ENCODE measurements around the gene MAPKBP1.

MAPKBP1 gene

GRCh38 chr15:41849204-41849603 lies 74.9 kb downstream of the MAPKBP1 start:
- Histone ChIP-seq H3K4me3 (replicated peaks; ENCODE audit: insufficient read depth, low read length) (no peak overlapping the region), H3K27me3 (ENCODE audit: insufficient read depth, poor library complexity, severe bottlenecking) (no peaks in the 10 kb centered on the region), H3K27ac (replicated peaks) (no peak overlapping the region)
- DNase-seq (ENCODE audit: low read depth in 1 of 2, low spot score in 1 of 2) = no peak
- TF ChIP-seq, protein P1, sequence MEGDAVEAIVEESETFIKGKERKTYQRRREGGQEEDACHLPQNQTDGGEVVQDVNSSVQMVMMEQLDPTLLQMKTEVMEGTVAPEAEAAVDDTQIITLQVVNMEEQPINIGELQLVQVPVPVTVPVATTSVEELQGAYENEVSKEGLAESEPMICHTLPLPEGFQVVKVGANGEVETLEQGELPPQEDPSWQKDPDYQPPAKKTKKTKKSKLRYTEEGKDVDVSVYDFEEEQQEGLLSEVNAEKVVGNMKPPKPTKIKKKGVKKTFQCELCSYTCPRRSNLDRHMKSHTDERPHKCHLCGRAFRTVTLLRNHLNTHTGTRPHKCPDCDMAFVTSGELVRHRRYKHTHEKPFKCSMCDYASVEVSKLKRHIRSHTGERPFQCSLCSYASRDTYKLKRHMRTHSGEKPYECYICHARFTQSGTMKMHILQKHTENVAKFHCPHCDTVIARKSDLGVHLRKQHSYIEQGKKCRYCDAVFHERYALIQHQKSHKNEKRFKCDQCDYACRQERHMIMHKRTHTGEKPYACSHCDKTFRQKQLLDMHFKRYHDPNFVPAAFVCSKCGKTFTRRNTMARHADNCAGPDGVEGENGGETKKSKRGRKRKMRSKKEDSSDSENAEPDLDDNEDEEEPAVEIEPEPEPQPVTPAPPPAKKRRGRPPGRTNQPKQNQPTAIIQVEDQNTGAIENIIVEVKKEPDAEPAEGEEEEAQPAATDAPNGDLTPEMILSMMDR (IDR thresholded peaks at IDR 0.05; ENCODE audit: insufficient read depth, low read length) = no peak
- no peak for TF ChIP-seq REST (IDR thresholded peaks at IDR 0.05; ENCODE audit: insufficient replicate concordance, low read depth)
- no peak for TF ChIP-seq POLR2AphosphoS5 (IDR thresholded peaks at IDR 0.05; ENCODE audit: low read depth)
- TF ChIP-seq SPI1 (IDR thresholded peaks at IDR 0.05; ENCODE audit: borderline replicate concordance, low read depth) = no peak
- no peak for TF ChIP-seq GABPA (IDR thresholded peaks at IDR 0.05; ENCODE audit: low read depth)

DNA sequence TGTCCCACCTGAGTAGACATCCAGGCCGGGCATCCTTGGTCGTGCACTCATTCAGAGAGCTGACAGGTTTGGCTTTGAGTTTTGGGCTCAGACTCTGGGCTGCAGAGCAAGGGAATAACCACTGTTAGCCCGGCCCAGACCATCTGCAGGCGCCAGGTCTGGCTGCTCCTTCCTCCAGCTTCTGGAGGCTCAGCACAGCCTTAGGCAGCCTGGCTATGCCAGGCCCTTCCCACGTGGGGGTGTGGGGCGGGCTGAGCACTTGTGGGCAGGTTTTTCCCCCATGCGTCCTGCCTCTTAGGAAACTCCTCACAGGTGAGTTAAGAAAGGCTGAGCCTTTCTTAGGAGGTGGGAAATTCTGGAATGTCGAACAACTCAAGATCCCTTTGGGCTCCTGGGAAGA lies 75.6 kb downstream of the MAPKBP1 start:
- TF ChIP-seq SPI1 (IDR thresholded peaks at IDR 0.05; ENCODE audit: borderline replicate concordance, low read depth) (no peak), REST (IDR thresholded peaks at IDR 0.05; ENCODE audit: insufficient replicate concordance, low read depth) (no peak), POLR2AphosphoS5 (IDR thresholded peaks at IDR 0.05; ENCODE audit: low read depth) (no peak), GABPA (IDR thresholded peaks at IDR 0.05; ENCODE audit: low read depth) (no peak)
- TF ChIP-seq, protein P1 (IDR thresholded peaks at IDR 0.05; ENCODE audit: insufficient read depth, low read length) = no peak
- DNase-seq (ENCODE audit: low read depth in 1 of 2, low spot score in 1 of 2) = no peak
- no peak overlapping the region for H3K27ac ChIP-seq (replicated peaks)
- no peak overlapping the region for H3K4me3 ChIP-seq (replicated peaks; ENCODE audit: insufficient read depth, low read length)
- no peaks in the 10 kb centered on the region for H3K27me3 ChIP-seq (ENCODE audit: insufficient read depth, poor library complexity, severe bottlenecking)

- no peak for TF ChIP-seq SPI1 (IDR thresholded peaks at IDR 0.05; ENCODE audit: borderline replicate concordance, low read depth)
- TF ChIP-seq, protein P1 (IDR thresholded peaks at IDR 0.05; ENCODE audit: insufficient read depth, low read length) = no peak
- H3K27ac ChIP-seq (replicated peaks) = no peak overlapping the region
- no peak overlapping the region for H3K4me3 ChIP-seq (replicated peaks; ENCODE audit: insufficient read depth, low read length)
- no peaks in the 10 kb centered on the region for H3K27me3 ChIP-seq (ENCODE audit: insufficient read depth, poor library complexity, severe bottlenecking)
- no peak for DNase-seq (ENCODE audit: low read depth in 1 of 2, low spot score in 1 of 2)
Observed at GRCh38 chr15:41850482-41851166, 76.3 kb downstream of the MAPKBP1 start.

DNA sequence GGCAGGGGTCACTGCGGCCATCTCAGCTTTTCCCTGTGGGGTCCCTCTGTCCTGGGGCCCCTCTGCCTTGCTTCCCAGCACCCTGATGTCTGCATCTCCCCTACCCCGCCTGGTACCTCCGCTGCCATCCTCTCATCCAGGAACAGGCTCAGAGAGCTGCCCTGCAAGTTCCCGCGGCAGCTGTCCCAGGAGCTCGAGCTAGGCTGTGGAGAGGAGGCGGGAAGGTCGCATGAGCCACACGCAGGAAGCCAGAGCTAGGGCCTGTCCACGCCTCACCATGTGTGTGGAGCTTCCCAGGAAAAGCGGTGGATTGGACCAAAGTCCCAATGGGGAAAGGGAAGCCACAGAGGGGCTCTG lies 76.9 kb downstream of the MAPKBP1 start:
- Histone ChIP-seq H3K27me3 (ENCODE audit: insufficient read depth, poor library complexity, severe bottlenecking) (no peaks in the 10 kb centered on the region), H3K27ac (replicated peaks) (no peak overlapping the region), H3K4me3 (replicated peaks; ENCODE audit: insufficient read depth, low read length) (no peak overlapping the region)
- TF ChIP-seq POLR2AphosphoS5 (IDR thresholded peaks at IDR 0.05; ENCODE audit: low read depth) = no peak
- TF ChIP-seq, protein P1 (IDR thresholded peaks at IDR 0.05; ENCODE audit: insufficient read depth, low read length) = no peak
- TF ChIP-seq SPI1 (IDR thresholded peaks at IDR 0.05; ENCODE audit: borderline replicate concordance, low read depth) = no peak
- TF ChIP-seq REST (IDR thresholded peaks at IDR 0.05; ENCODE audit: insufficient replicate concordance, low read depth) = no peak
- no peak for DNase-seq (ENCODE audit: low read depth in 1 of 2, low spot score in 1 of 2)
